ENCODE results near the gene COL4A3. TPM values are rescaled to one million over a fixed set of nuclear protein-coding genes. Genes with fewer than 3 reads are reported as not detected.

COL4A3 gene
- total RNA-seq, 1 donor from 2014 or later, result not detected

DNA sequence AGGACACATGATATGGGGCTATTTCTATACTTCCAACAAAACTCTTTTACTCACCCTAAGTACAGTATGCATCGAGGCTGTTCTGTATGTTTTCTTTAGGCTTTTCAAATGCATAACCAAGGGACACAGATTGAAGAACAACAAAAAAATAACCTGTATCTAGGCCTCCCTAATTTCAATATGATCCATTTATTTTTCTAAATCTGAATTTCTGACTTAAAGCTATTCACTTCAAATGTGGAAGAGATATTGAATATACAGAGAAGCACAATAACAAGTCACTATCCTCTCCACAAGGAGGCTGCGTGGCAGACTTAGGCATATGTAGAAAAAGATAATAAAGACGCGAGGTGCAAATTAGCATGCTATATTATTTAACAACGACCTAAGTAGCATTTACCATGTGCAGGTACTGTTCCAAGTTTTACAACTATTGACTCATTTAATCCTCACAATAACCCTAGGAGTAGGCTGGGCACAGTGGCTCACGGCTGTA is 121.4 kb downstream of the COL4A3 start:
- Mint-ChIP-seq H3K4me1 (ENCODE audit: low read depth, unreplicated experiment) (no peaks in the 10 kb centered on the region), H3K27ac (ENCODE audit: unreplicated experiment) (no peak overlapping the region), H3K36me3 (ENCODE audit: low read depth, unreplicated experiment) (no peaks in the 10 kb centered on the region), H3K9me3 (ENCODE audit: unreplicated experiment) (no peaks in the 10 kb centered on the region), H3K4me3 (ENCODE audit: unreplicated experiment) (no peak overlapping the region), H3K27me3 (ENCODE audit: low read depth, unreplicated experiment) (no peaks in the 10 kb centered on the region)
- no peaks in the 10 kb centered on the region for H4K20me1 ChIP-seq (ENCODE audit: insufficient read depth, low read length)
- H3K36me3 ChIP-seq (ENCODE audit: insufficient read depth, low read length), result no peaks in the 10 kb centered on the region
- DNase-seq (ENCODE audit: low read depth) (no peak), FAIRE-seq (no peak)
- H3K4me2 ChIP-seq (ENCODE audit: low read length), result no peak overlapping the region
- H3K27ac ChIP-seq (ENCODE audit: low read depth, low read length), result no peak overlapping the region
- no peak overlapping the region for H3K9ac ChIP-seq (ENCODE audit: low read length)
- no peaks in the 10 kb centered on the region for H3K9me3 ChIP-seq (ENCODE audit: insufficient read depth, low read depth, low read length)
- no peak overlapping the region for H3K4me3 ChIP-seq (ENCODE audit: insufficient read depth, low read depth, low read length)
- H3K4me1 ChIP-seq (ENCODE audit: insufficient read depth, low read length), result no peaks in the 10 kb centered on the region
- no peaks in the 10 kb centered on the region for H3K79me2 ChIP-seq (ENCODE audit: insufficient read depth, low read length)
- no peak overlapping the region for H2AFZ ChIP-seq (ENCODE audit: low read depth, low read length)
- TF ChIP-seq CTCF (IDR thresholded peaks at IDR 0.05; ENCODE audit: insufficient read depth, low read depth, low read length), result no peak
- TF ChIP-seq EZH2 (IDR thresholded peaks at IDR 0.05; ENCODE audit: insufficient read depth, low read length), result no peak
- H3K27me3 ChIP-seq (ENCODE audit: insufficient read depth, low read length), result no peaks in the 10 kb centered on the region

DNA sequence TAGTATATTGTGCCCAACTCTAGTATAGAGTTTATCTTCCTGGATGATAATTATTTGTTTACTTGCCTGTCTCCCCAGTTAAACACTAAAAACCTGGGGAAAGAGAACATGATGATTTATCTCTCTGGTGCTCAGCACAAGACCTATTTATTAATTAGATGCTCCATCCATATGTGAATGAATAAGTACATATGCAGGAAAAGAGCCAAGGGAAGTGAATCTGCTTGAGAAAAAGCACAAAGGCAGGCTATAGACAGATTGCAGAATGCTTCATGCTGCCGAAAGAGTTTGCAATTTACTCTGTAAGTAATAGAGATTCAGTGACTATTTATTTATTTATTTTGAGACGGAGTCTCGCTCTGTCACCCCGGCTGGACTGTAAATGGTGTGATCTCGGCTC is 123.3 kb downstream of the COL4A3 start:
- TF ChIP-seq EZH2 (IDR thresholded peaks at IDR 0.05; ENCODE audit: insufficient read depth, low read length) (no peak), CTCF (IDR thresholded peaks at IDR 0.05; ENCODE audit: insufficient read depth, low read depth, low read length) (no peak)
- no peak overlapping the region for H2AFZ ChIP-seq (ENCODE audit: low read depth, low read length)
- no peaks in the 10 kb centered on the region for H3K36me3 ChIP-seq (ENCODE audit: insufficient read depth, low read length)
- Mint-ChIP-seq H3K27me3 (ENCODE audit: low read depth, unreplicated experiment) (no peaks in the 10 kb centered on the region), H3K36me3 (ENCODE audit: low read depth, unreplicated experiment) (no peaks in the 10 kb centered on the region), H3K9me3 (ENCODE audit: unreplicated experiment) (no peaks in the 10 kb centered on the region), H3K27ac (ENCODE audit: unreplicated experiment) (no peak overlapping the region), H3K4me3 (ENCODE audit: unreplicated experiment) (no peak overlapping the region), H3K4me1 (ENCODE audit: low read depth, unreplicated experiment) (no peaks in the 10 kb centered on the region)
- no peak overlapping the region for H3K27ac ChIP-seq (ENCODE audit: low read depth, low read length)
- no peaks in the 10 kb centered on the region for H3K27me3 ChIP-seq (ENCODE audit: insufficient read depth, low read length)
- DNase-seq (ENCODE audit: low read depth), result no peak
- no peak overlapping the region for H3K9ac ChIP-seq (ENCODE audit: low read length)
- H3K4me1 ChIP-seq (ENCODE audit: insufficient read depth, low read length), result no peaks in the 10 kb centered on the region
- FAIRE-seq, result no peak
- no peak overlapping the region for H3K4me3 ChIP-seq (ENCODE audit: insufficient read depth, low read depth, low read length)
- H4K20me1 ChIP-seq (ENCODE audit: insufficient read depth, low read length), result no peaks in the 10 kb centered on the region
- H3K4me2 ChIP-seq (ENCODE audit: low read length), result no peak overlapping the region
- H3K9me3 ChIP-seq (ENCODE audit: insufficient read depth, low read depth, low read length), result no peaks in the 10 kb centered on the region
- no peaks in the 10 kb centered on the region for H3K79me2 ChIP-seq (ENCODE audit: insufficient read depth, low read length)

DNA sequence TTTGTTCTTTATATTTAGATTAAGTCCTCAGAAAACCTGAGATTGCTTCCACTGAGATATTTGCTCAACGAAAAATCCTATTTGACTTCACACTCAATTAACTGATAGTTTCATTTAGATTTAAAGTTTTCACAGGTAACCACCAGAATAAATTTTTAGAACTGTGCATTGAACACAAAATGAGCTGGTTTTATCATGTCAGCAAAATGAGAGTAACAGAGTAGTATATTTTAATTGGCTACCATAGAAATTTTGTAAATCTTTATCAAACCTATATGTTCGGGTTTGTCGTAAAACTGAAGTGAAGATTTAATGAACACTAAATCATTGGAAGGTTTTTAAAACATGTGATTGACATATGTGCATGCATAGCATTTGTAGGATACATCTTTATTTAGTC is 127.9 kb downstream of the COL4A3 start:
- no peaks in the 10 kb centered on the region for H3K36me3 Mint-ChIP-seq (ENCODE audit: low read depth, unreplicated experiment)
- Histone ChIP-seq H3K79me2 (ENCODE audit: insufficient read depth, low read length) (no peaks in the 10 kb centered on the region), H2AFZ (ENCODE audit: low read depth, low read length) (no peak overlapping the region), H3K4me2 (ENCODE audit: low read length) (no peak overlapping the region), H3K4me1 (ENCODE audit: insufficient read depth, low read length) (no peaks in the 10 kb centered on the region), H3K36me3 (ENCODE audit: insufficient read depth, low read length) (no peaks in the 10 kb centered on the region), H3K27me3 (ENCODE audit: insufficient read depth, low read length) (no peaks in the 10 kb centered on the region), H4K20me1 (ENCODE audit: insufficient read depth, low read length) (no peaks in the 10 kb centered on the region), H3K9ac (ENCODE audit: low read length) (no peak overlapping the region), H3K9me3 (ENCODE audit: insufficient read depth, low read depth, low read length) (no peaks in the 10 kb centered on the region), H3K27ac (ENCODE audit: low read depth, low read length) (no peak overlapping the region), H3K4me3 (ENCODE audit: insufficient read depth, low read depth, low read length) (no peak overlapping the region)
- no peaks in the 10 kb centered on the region for H3K9me3 Mint-ChIP-seq (ENCODE audit: unreplicated experiment)
- FAIRE-seq (no peak), DNase-seq (ENCODE audit: low read depth) (no peak)
- H3K27me3 Mint-ChIP-seq (ENCODE audit: low read depth, unreplicated experiment), result no peaks in the 10 kb centered on the region
- TF ChIP-seq EZH2 (IDR thresholded peaks at IDR 0.05; ENCODE audit: insufficient read depth, low read length), result no peak
- no peak for TF ChIP-seq CTCF (IDR thresholded peaks at IDR 0.05; ENCODE audit: insufficient read depth, low read depth, low read length)
- H3K4me1 Mint-ChIP-seq (ENCODE audit: low read depth, unreplicated experiment), result no peaks in the 10 kb centered on the region
- H3K4me3 Mint-ChIP-seq (ENCODE audit: unreplicated experiment), result no peak overlapping the region
- H3K27ac Mint-ChIP-seq (ENCODE audit: unreplicated experiment), result no peak overlapping the region
